GM18517 (cell line): Measurements from ENCODE around the gene NDUFA7.
"Not testable (repeated sequence)": the region's sequence is repeated elsewhere in the genome, so short reads cannot be mapped to it uniquely, and the experiment has no call there.

Source experiments
- ATAC-seq: cut with Tn5 transposase; IDR thresholded peaks from one replicate; pipeline ENCODE4 v1.9.1; 2021; ENCODE audit warnings: mild to moderate bottlenecking, moderate library complexity; ENCODE audit not compliant: unreplicated experiment

NDUFA7 gene

DNA sequence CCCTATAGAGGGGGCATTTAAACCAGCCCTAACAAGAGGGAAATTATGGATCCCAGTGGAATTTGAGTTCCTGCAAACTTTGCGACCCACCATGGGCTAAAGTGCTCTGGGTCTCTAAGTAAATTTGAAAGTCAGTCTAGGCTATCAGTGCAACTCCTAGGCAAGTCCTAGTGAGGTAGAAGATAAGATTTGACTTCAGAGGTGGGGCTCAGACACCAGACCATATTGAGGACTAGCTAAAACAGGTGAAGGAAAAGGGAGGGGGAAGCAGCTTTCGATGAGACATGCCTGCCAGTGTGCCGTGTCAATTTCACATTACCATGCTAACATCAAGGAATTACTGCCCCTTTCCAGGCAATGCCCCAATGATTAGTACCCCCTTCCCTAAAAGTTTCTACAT, 51.5 kb downstream of the NDUFA7 start:
- no peak for ATAC-seq

DNA sequence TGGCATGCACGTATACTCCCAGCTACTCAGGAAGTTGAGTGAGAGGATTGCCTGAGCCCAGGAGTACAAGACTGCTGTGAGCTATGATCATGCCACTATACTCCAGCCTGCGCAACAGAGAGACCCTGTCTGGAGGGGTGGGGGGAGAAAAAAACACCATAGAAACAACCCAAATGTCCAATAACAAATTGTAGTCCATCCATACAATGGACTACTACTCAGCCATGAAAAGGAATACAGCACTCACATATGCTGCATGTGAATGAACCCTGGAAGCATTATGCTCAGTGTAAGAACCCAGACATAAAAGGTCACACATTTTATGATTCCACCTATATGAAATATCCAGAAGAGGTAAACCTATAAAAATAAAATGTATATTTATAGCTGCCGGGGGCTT, 55.3 kb downstream of the NDUFA7 start:
- no peak for ATAC-seq

DNA sequence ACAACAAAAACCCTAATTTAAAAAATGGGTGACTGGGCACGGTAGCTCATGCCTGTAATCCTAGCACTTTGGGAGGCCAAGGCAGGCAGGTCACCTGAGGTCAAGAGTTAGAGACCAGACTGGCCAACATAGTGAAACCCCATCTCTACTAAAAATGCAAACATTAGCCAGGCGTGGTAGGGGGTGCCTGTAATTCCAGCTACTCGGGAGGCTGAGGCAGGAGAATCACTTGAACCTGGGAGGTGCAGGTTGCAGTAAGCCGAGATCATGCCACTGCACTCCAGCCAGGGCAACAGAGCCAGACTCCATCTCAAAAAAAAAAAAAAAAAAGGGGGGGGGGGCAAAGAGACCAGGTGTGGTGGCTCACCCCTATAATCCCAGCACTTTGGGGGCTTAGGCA, 56.9 kb downstream of the NDUFA7 start:
- not testable (repeated sequence) for ATAC-seq

DNA sequence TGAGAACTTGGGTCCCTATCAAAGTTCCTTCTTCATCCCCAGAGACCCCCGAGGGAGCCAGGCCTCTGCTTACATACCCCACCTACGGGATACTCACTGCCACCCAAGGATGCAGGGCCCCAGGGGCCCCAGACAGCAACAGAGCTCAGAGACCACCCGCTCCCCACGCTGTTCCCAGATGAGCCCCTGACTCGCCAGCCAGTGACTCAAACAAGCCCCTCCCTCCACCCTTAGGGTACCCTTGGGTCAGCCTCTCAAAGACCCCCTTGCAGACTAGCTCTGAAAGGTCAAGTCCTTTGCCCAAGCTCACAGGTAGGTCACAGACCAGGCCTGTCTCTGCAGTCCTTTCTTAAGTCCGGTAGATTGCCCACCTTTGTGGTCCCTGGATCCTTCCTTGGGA, 58.7 kb downstream of the NDUFA7 start:
- no peak for ATAC-seq

DNA sequence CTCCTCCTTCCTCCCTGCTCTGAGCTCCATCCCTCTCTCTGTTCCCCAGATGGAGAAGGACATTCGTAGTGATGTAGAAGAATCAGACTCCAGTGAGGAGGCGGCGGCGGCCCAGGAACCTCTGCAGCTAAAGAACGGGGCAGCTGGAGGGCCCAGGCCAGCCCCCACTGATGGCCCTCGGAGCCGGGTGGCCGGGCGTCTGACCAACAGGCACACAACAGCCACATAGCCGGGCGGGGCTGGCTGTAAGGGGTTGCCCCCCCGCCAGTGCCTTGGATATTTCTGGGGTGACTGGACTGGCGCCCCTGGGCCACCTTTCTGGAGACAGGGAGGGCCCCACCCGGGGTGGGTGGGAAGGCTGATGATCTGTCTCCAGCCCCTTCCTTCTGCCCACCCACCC, 59.3 kb downstream of the NDUFA7 start:
- ATAC-seq: no peak

DNA sequence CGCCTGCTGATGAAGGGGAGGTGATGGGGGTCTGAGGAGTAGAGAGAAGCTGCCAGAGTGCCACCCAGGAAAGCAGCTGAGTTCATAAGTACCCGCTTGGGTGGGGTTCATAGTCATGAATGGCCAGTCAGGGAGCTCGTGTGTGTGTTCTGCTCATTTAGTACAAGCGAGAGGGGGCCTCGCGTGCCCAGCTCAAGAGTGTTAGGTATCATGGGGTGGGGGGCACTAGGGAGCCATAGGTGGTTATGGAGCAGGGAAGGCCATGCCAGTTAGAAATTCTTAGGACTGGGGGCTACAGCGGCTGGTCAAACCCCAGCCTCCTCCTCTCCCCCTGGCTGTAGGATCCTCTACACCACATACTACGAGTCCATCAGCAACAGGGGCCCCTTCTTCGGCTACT, 59.8 kb downstream of the NDUFA7 start:
- no peak for ATAC-seq
